ENCODE measurements around the gene PTHLH. TPM values are rescaled to one million over a fixed set of nuclear protein-coding genes. Genes with fewer than 3 reads are reported as not detected.

The PTHLH gene
- total and polyA plus RNA-seq, 4 donors = 0.22 to 3.0 (median 0.37) TPM

- Histone ChIP-seq H3K27me3 (ENCODE audit: control insufficient read depth in 3 of 3, insufficient read depth in 3 of 3, low read length in 2 of 3) (no peaks in the 10 kb centered on the region), H3K27ac (ENCODE audit: low read depth in 1 of 2, low read length in 1 of 2) (no peak overlapping the region), H3K9ac (ENCODE audit: insufficient read depth in 1 of 2, low read length in 2 of 2) (no peak overlapping the region), H3K9me3 (ENCODE audit: control insufficient read depth in 4 of 4, insufficient read depth in 3 of 4, low read length in 3 of 4) (peaks cover 0 to 1% (median 0%) of the 10 kb centered on the region in 4 donors), H3K4me1 (ENCODE audit: control insufficient read depth in 5 of 5, insufficient read depth in 5 of 5, low read length in 5 of 5) (peaks cover 0 to 3% (median 0%) of the 10 kb centered on the region in 5 donors), H3K4me3 (no peak overlapping the region), H3K36me3 (ENCODE audit: control insufficient read depth in 4 of 4, insufficient read depth in 4 of 4, low read length in 4 of 4) (no peaks in the 10 kb centered on the region)
- TF ChIP-seq, protein P1, sequence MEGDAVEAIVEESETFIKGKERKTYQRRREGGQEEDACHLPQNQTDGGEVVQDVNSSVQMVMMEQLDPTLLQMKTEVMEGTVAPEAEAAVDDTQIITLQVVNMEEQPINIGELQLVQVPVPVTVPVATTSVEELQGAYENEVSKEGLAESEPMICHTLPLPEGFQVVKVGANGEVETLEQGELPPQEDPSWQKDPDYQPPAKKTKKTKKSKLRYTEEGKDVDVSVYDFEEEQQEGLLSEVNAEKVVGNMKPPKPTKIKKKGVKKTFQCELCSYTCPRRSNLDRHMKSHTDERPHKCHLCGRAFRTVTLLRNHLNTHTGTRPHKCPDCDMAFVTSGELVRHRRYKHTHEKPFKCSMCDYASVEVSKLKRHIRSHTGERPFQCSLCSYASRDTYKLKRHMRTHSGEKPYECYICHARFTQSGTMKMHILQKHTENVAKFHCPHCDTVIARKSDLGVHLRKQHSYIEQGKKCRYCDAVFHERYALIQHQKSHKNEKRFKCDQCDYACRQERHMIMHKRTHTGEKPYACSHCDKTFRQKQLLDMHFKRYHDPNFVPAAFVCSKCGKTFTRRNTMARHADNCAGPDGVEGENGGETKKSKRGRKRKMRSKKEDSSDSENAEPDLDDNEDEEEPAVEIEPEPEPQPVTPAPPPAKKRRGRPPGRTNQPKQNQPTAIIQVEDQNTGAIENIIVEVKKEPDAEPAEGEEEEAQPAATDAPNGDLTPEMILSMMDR (IDR thresholded peaks at IDR 0.05; ENCODE audit: control extremely low read depth, extremely low read depth) = no peak
- DNase-seq (peak in 2 of 3 donors; percentile 25 to 57), ATAC-seq (ENCODE audit: insufficient read depth, low FRiP score) (no peak)
Observed at GRCh38 chr12:27998658-27999057, 26.1 kb upstream of the PTHLH start.

- DNase-seq = no peak
- Histone ChIP-seq H3K36me3 (ENCODE audit: control insufficient read depth in 4 of 4, insufficient read depth in 4 of 4, low read length in 4 of 4) (no peaks in the 10 kb centered on the region), H3K9ac (ENCODE audit: insufficient read depth in 1 of 2, low read length in 2 of 2) (no peak overlapping the region), H3K27ac (ENCODE audit: low read depth in 1 of 2, low read length in 1 of 2) (no peak overlapping the region), H3K9me3 (ENCODE audit: control insufficient read depth in 4 of 4, insufficient read depth in 3 of 4, low read length in 3 of 4) (peaks cover 0 to 1% (median 0%) of the 10 kb centered on the region in 4 donors), H3K4me3 (no peak overlapping the region), H3K4me1 (ENCODE audit: control insufficient read depth in 5 of 5, insufficient read depth in 5 of 5, low read length in 5 of 5) (peaks cover 0 to 3% (median 0%) of the 10 kb centered on the region in 5 donors), H3K27me3 (ENCODE audit: control insufficient read depth in 3 of 3, insufficient read depth in 3 of 3, low read length in 2 of 3) (no peaks in the 10 kb centered on the region)
- WGBS, 2 donors = 50 to 57% methylated on average over 2 of the region's 2 CpGs
- TF ChIP-seq, protein P1 (IDR thresholded peaks at IDR 0.05; ENCODE audit: control extremely low read depth, extremely low read depth) = no peak
- ATAC-seq (ENCODE audit: insufficient read depth, low FRiP score) = no peak
Observed at GRCh38 chr12:27998170-27998569, 25.6 kb upstream of the PTHLH start.

DNA sequence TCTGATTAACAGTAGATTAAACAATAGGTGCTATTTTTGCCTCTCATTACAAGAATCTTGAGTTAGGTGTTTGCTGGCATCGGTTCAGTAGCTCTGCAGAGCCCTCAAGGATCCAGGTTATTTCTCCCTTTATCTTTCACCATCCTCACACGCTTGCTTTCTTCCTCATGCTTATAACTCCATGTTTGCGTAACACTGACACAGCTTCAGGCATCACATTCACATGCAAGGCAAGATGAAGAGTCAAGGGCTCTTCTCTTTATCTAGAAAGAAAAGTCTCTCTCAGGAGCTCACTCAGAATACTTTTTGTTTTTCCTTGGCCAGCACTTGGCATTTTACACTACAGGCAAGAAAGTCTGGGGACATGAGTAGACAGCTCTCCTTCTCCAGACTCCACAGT is 24.2 kb upstream of the PTHLH start:
- TF ChIP-seq, protein P1 (IDR thresholded peaks at IDR 0.05; ENCODE audit: control extremely low read depth, extremely low read depth) = no peak
- DNase-seq (no peak), ATAC-seq (ENCODE audit: insufficient read depth, low FRiP score) (no peak)
- peaks cover 0 to 3% (median 0%) of the 10 kb centered on the region in 5 donors for H3K4me1 ChIP-seq (ENCODE audit: control insufficient read depth in 5 of 5, insufficient read depth in 5 of 5, low read length in 5 of 5)
- H3K9me3 ChIP-seq (ENCODE audit: control insufficient read depth in 4 of 4, insufficient read depth in 3 of 4, low read length in 3 of 4) = peaks cover 0 to 1% (median 0%) of the 10 kb centered on the region in 4 donors
- no peaks in the 10 kb centered on the region for H3K27me3 ChIP-seq (ENCODE audit: control insufficient read depth in 3 of 3, insufficient read depth in 3 of 3, low read length in 2 of 3)
- H3K36me3 ChIP-seq (ENCODE audit: control insufficient read depth in 4 of 4, insufficient read depth in 4 of 4, low read length in 4 of 4) = no peaks in the 10 kb centered on the region
- H3K27ac ChIP-seq (ENCODE audit: low read depth in 1 of 2, low read length in 1 of 2) = no peak overlapping the region
- 69 to 89% methylated on average over 3 of the region's 3 CpGs for WGBS, 2 donors
- no peak overlapping the region for H3K9ac ChIP-seq (ENCODE audit: insufficient read depth in 1 of 2, low read length in 2 of 2)
- H3K4me3 ChIP-seq = no peak overlapping the region

GRCh38 chr12:27995406-27995805 is 22.9 kb upstream of the PTHLH start:
- ATAC-seq (ENCODE audit: insufficient read depth, low FRiP score) (no peak), DNase-seq (no peak)
- WGBS, 2 donors = 97 to 100% methylated on average over 1 of the region's 1 CpG
- Histone ChIP-seq H3K36me3 (ENCODE audit: control insufficient read depth in 4 of 4, insufficient read depth in 4 of 4, low read length in 4 of 4) (no peaks in the 10 kb centered on the region), H3K9me3 (ENCODE audit: control insufficient read depth in 4 of 4, insufficient read depth in 3 of 4, low read length in 3 of 4) (peaks cover 0 to 4% (median 0%) of the 10 kb centered on the region in 4 donors), H3K9ac (ENCODE audit: insufficient read depth in 1 of 2, low read length in 2 of 2) (no peak overlapping the region), H3K27ac (ENCODE audit: low read depth in 1 of 2, low read length in 1 of 2) (no peak overlapping the region), H3K27me3 (ENCODE audit: control insufficient read depth in 3 of 3, insufficient read depth in 3 of 3, low read length in 2 of 3) (no peaks in the 10 kb centered on the region), H3K4me1 (ENCODE audit: control insufficient read depth in 5 of 5, insufficient read depth in 5 of 5, low read length in 5 of 5) (peaks cover 0 to 3% (median 0%) of the 10 kb centered on the region in 5 donors), H3K4me3 (no peak overlapping the region)
- TF ChIP-seq, protein P1 (IDR thresholded peaks at IDR 0.05; ENCODE audit: control extremely low read depth, extremely low read depth) = no peak
